Measurements from ENCODE around the gene MBD6.

GRCh38 chr12:57564178-57564740 lies 41.6 kb downstream of the MBD6 start:
- TF ChIP-seq CTCF (IDR thresholded peaks at IDR 0.05 in 8 of 11, conservative IDR thresholded peaks at IDR 0.05 in 3 of 11), result no peak
- TF ChIP-seq POLR2A (IDR thresholded peaks at IDR 0.05), result no peak
